ENCODE data around the gene LASP1NB.
"Not testable (repeated sequence)": the region's sequence is repeated elsewhere in the genome, so short reads cannot be mapped to it uniquely, and the experiment has no call there.

The LASP1NB gene

GRCh38 chr17:38906460-38907228 is 18.8 kb upstream of the LASP1NB start:
- peaks cover 9 to 61% (median 29%) of the 10 kb centered on the region in 4 donors for H3K4me1 Mint-ChIP-seq
- Histone ChIP-seq H3K36me3 (ENCODE audit: insufficient read depth, low read length) (peaks cover 41% of the 10 kb centered on the region), H3K4me1 (ENCODE audit: insufficient read depth, low read length) (peaks cover 33% of the 10 kb centered on the region)

GRCh38 chr17:38907930-38908675 is 17.3 kb upstream of the LASP1NB start:
- H3K27ac ChIP-seq (ENCODE audit: low read depth, low read length) = no peak overlapping the region
- POLR2A ChIA-PET (ENCODE audit: partially characterized antibody) = interaction anchor here (0.8 to 1.9 kb wide), 3 partner anchors 10 to 38 kb away, joined by 3 to 9 read pairs (median 3); partner anchors contain the start of gene LASP1
- Mint-ChIP-seq H3K4me3 (no peak overlapping the region), H3K27ac (peak overlapping the region in 5 of 7 donors; percentile 11 to 89 (median 47)), H3K4me1 (peaks cover 9 to 52% (median 30%) of the 10 kb centered on the region in 4 donors), H3K36me3 (peaks cover 23 to 41% of the 10 kb centered on the region in 2 donors), H3K9me3 (no peaks in the 10 kb centered on the region), H3K27me3 (no peaks in the 10 kb centered on the region)
- peaks cover 22% of the 10 kb centered on the region for H3K4me1 ChIP-seq (ENCODE audit: insufficient read depth, low read length)
- DNase-seq = no peak
- CTCF ChIA-PET (ENCODE audit: partially characterized antibody) = interaction anchor here (2.1 kb wide), 1 partner anchor 39 kb away, joined by 11 read pairs; the partner anchor contains the start of gene LASP1
- H3K36me3 ChIP-seq (ENCODE audit: insufficient read depth, low read length) = peaks cover 46% of the 10 kb centered on the region
- H3K4me3 ChIP-seq (ENCODE audit: low read length in 2 of 2) = no peak overlapping the region
- intact Hi-C loops (cut with micrococcal nuclease) = no loop called here
- H3K27me3 ChIP-seq (ENCODE audit: insufficient read depth, low read length) = no peaks in the 10 kb centered on the region
- no peaks in the 10 kb centered on the region for H3K9me3 ChIP-seq (ENCODE audit: control insufficient read depth in 1 of 2, low read length in 2 of 2)

More at GRCh38 chr17:38906460-38907228, 18.8 kb upstream of the LASP1NB start:
- no peak for DNase-seq
- no peak overlapping the region for H3K4me3 Mint-ChIP-seq
- Histone ChIP-seq H3K9me3 (ENCODE audit: control insufficient read depth in 1 of 2, low read length in 2 of 2) (no peaks in the 10 kb centered on the region), H3K27ac (ENCODE audit: low read depth, low read length) (no peak overlapping the region), H3K4me3 (ENCODE audit: low read length in 2 of 2) (no peak overlapping the region), H3K27me3 (ENCODE audit: insufficient read depth, low read length) (no peaks in the 10 kb centered on the region)
- intact Hi-C loops (cut with micrococcal nuclease) = no loop called here
- ChIA-PET CTCF (ENCODE audit: partially characterized antibody) (interaction anchor here (0.6 to 2.1 kb wide), 5 partner anchors 18 to 338 kb away, joined by 3 to 11 read pairs (median 3); partner anchors contain the start of genes LASP1 and LASP1NB), POLR2A (ENCODE audit: partially characterized antibody) (interaction anchor here (0.8 to 1.9 kb wide), 4 partner anchors 8 to 55 kb away, joined by 3 to 9 read pairs (median 4); partner anchors contain the start of gene LASP1)
- no peaks in the 10 kb centered on the region for H3K9me3 Mint-ChIP-seq
- peak overlapping the region in 3 of 7 donors; percentile 23 to 68 (median 37) for H3K27ac Mint-ChIP-seq
- H3K27me3 Mint-ChIP-seq = no peaks in the 10 kb centered on the region
- peaks cover 23 to 41% of the 10 kb centered on the region in 2 donors for H3K36me3 Mint-ChIP-seq

GRCh38 chr17:38908676-38909181 is 16.7 kb upstream of the LASP1NB start:
- no peaks in the 10 kb centered on the region for H3K9me3 Mint-ChIP-seq
- H3K27ac Mint-ChIP-seq = peak overlapping the region in 3 of 7 donors; percentile 18 to 77 (median 51)
- peaks cover 17% of the 10 kb centered on the region for H3K4me1 ChIP-seq (ENCODE audit: insufficient read depth, low read length)
- peaks cover 22 to 39% of the 10 kb centered on the region in 2 donors for H3K36me3 Mint-ChIP-seq
- no peak overlapping the region for H3K4me3 ChIP-seq (ENCODE audit: low read length in 2 of 2)
- CTCF ChIA-PET (ENCODE audit: partially characterized antibody) = no interaction called here
- POLR2A ChIA-PET (ENCODE audit: partially characterized antibody) = interaction anchor here (1.1 kb wide), 1 partner anchor 13 kb away, joined by 3 read pairs; no protein-coding TSS in a partner anchor
- no peak for DNase-seq
- H3K27me3 Mint-ChIP-seq = no peaks in the 10 kb centered on the region
- H3K9me3 ChIP-seq (ENCODE audit: control insufficient read depth in 1 of 2, low read length in 2 of 2) = no peaks in the 10 kb centered on the region
- peaks cover 43% of the 10 kb centered on the region for H3K36me3 ChIP-seq (ENCODE audit: insufficient read depth, low read length)
- H3K27ac ChIP-seq (ENCODE audit: low read depth, low read length) = no peak overlapping the region
- intact Hi-C loops (cut with micrococcal nuclease) = no loop called here
- no peak overlapping the region for H3K4me3 Mint-ChIP-seq
- no peaks in the 10 kb centered on the region for H3K27me3 ChIP-seq (ENCODE audit: insufficient read depth, low read length)
- peaks cover 9 to 46% (median 26%) of the 10 kb centered on the region in 4 donors for H3K4me1 Mint-ChIP-seq

DNA sequence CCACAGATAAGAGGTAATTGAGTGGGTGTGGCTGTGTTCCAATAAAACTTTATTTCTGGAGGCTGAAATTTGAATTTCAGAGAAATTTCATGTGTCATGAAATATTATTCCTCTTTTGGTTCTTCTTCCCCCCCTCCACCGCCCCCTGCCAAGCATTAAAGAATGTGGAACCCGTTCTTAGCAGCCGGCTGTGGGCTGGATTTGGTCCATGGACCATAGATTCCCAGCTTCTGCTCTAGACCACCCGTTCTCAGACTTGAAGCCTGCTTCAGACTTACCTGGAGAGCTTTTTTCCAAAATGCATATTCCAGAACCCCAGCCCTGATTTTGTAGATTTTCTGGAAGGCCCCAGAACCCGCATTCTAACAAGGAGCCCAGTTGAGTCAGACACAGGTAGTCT is 15.1 kb upstream of the LASP1NB start:
- Histone ChIP-seq H3K27me3 (ENCODE audit: insufficient read depth, low read length) (no peaks in the 10 kb centered on the region), H3K27ac (ENCODE audit: low read depth, low read length) (no peak overlapping the region), H3K4me1 (ENCODE audit: insufficient read depth, low read length) (peaks cover 17% of the 10 kb centered on the region), H3K9me3 (ENCODE audit: control insufficient read depth in 1 of 2, low read length in 2 of 2) (no peaks in the 10 kb centered on the region), H3K4me3 (ENCODE audit: low read length in 2 of 2) (no peak overlapping the region), H3K36me3 (ENCODE audit: insufficient read depth, low read length) (peaks cover 54% of the 10 kb centered on the region)
- ChIA-PET CTCF (ENCODE audit: partially characterized antibody) (no interaction called here), POLR2A (ENCODE audit: partially characterized antibody) (interaction anchor here (0.9 to 1.3 kb wide), 3 partner anchors 12 to 39 kb away, joined by 3 read pairs; no protein-coding TSS in a partner anchor)
- Mint-ChIP-seq H3K27me3 (no peaks in the 10 kb centered on the region), H3K4me3 (no peak overlapping the region), H3K27ac (peak overlapping the region in 3 of 7 donors; percentile 36 to 72 (median 59)), H3K36me3 (peaks cover 17 to 42% of the 10 kb centered on the region in 2 donors), H3K9me3 (no peaks in the 10 kb centered on the region), H3K4me1 (peaks cover 9 to 44% (median 27%) of the 10 kb centered on the region in 4 donors)
- no peak for DNase-seq
- intact Hi-C loops (cut with micrococcal nuclease) = no loop called here

DNA sequence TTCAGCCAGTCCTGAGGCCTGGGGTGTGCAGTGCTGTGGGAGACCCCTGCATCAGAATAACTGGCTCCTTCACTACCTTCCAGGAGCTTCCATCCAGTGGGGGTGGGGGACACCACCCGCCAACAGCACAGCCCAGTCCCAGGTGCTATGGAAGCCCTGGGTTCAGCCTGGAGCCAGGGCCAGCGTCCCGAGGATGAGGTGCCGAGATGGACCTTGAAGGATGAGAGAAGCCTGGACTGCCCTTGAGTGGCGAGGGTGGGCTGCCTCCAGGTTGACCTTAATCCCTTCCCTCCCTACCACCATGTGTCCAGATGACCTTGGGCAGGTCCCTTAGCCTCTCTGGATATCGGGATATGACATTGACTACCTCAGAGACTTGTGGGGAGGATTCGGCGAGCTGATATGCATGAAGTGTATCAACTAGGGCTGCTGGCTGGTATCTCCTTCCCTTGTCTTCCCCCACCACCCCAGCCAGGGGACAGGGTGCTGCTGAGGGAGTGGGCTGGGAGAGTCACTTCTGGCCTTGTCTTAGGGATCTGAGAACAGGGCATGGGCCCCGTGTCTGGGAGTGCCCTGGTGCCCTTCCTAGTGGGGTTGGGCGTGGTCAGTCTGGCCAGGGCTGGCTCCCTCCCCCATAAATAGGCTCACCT is 14.2 kb upstream of the LASP1NB start:
- Mint-ChIP-seq H3K27me3 (no peaks in the 10 kb centered on the region), H3K4me1 (peaks cover 5 to 36% (median 23%) of the 10 kb centered on the region in 4 donors), H3K4me3 (no peak overlapping the region), H3K9me3 (no peaks in the 10 kb centered on the region), H3K27ac (peak overlapping the region in 5 of 7 donors; percentile 4 to 76 (median 36)), H3K36me3 (peaks cover 17 to 45% of the 10 kb centered on the region in 2 donors)
- POLR2A ChIA-PET (ENCODE audit: partially characterized antibody) = interaction anchor here (1.3 to 1.4 kb wide), 3 partner anchors 9 to 13 kb away, joined by 3 to 4 read pairs (median 3); no protein-coding TSS in a partner anchor
- Histone ChIP-seq H3K36me3 (ENCODE audit: insufficient read depth, low read length) (peaks cover 56% of the 10 kb centered on the region), H3K9me3 (ENCODE audit: control insufficient read depth in 1 of 2, low read length in 2 of 2) (no peaks in the 10 kb centered on the region), H3K27ac (ENCODE audit: low read depth, low read length) (no peak overlapping the region), H3K4me1 (ENCODE audit: insufficient read depth, low read length) (peaks cover 17% of the 10 kb centered on the region), H3K27me3 (ENCODE audit: insufficient read depth, low read length) (no peaks in the 10 kb centered on the region), H3K4me3 (ENCODE audit: low read length in 2 of 2) (no peak overlapping the region)
- no peak for DNase-seq
- intact Hi-C loops (cut with micrococcal nuclease) = no loop called here
- CTCF ChIA-PET (ENCODE audit: partially characterized antibody) = interaction anchor here (1.3 kb wide), 1 partner anchor 12 kb away, joined by 3 read pairs; no protein-coding TSS in a partner anchor

GRCh38 chr17:38911731-38912081 is 13.7 kb upstream of the LASP1NB start:
- intact Hi-C loops (cut with micrococcal nuclease); H3K9me3 ChIP-seq (ENCODE audit: control insufficient read depth in 1 of 2, low read length in 2 of 2); H3K27me3 Mint-ChIP-seq; DNase-seq; H3K4me3 ChIP-seq (ENCODE audit: low read length in 2 of 2); H3K27me3 ChIP-seq (ENCODE audit: insufficient read depth, low read length); H3K27ac ChIP-seq (ENCODE audit: low read depth, low read length); H3K4me3 Mint-ChIP-seq; H3K9me3 Mint-ChIP-seq: not testable (repeated sequence)
- H3K27ac Mint-ChIP-seq = peak overlapping the region in 4 of 7 donors; percentile 4 to 76 (median 46)
- CTCF ChIA-PET (ENCODE audit: partially characterized antibody) = interaction anchor here (1.3 kb wide), 1 partner anchor 12 kb away, joined by 3 read pairs; no protein-coding TSS in a partner anchor
- POLR2A ChIA-PET (ENCODE audit: partially characterized antibody) = interaction anchor here (1.3 to 1.4 kb wide), 2 partner anchors 10 to 12 kb away, joined by 3 to 4 read pairs; no protein-coding TSS in a partner anchor
- peaks cover 17 to 46% of the 10 kb centered on the region in 2 donors for H3K36me3 Mint-ChIP-seq
- H3K4me1 Mint-ChIP-seq = peaks cover 5 to 30% (median 21%) of the 10 kb centered on the region in 4 donors
- H3K36me3 ChIP-seq (ENCODE audit: insufficient read depth, low read length) = peaks cover 57% of the 10 kb centered on the region
- H3K4me1 ChIP-seq (ENCODE audit: insufficient read depth, low read length) = peaks cover 14% of the 10 kb centered on the region

Data from CD4-positive, alpha-beta memory T cell (primary cell).